Measurements from ENCODE around the gene CDK5RAP3. TPM values are rescaled to one million over a fixed set of nuclear protein-coding genes. Genes with fewer than 3 reads are reported as not detected.

Gene CDK5RAP3
- total RNA-seq, 4 donors from 2014 or later: 43.8 to 98.8 (median 63.8) TPM

DNA sequence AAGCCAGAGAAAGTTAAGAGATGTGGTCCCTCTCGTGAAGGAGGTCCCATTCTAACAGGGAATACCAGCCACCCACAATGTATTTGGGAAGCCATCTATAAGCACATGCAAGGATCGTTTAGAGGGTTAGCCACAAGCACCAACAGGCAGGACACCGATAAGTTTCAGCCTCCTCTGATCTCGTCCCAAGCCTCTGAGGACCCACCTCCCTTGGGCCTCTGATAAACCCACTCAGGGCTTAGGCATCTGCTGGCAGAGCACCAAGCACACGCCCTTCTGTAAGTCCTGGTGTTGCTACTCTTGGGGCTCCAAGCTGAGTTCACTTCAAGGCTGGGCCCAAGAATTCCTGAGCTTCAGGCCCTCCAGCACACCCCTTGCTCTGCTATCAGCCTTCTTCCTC, 35.0 kb upstream of the CDK5RAP3 start:
- no peaks in the 10 kb centered on the region for H3K9me3 ChIP-seq
- 60% methylated on average over 4 of the region's 5 CpGs; no CpG with 5 or more reads in 1 of the 2 donors for whole genome bisulfite sequencing, 2 donors (ENCODE audit: low coverage in 1 of 2)
- H3K4me3 ChIP-seq: no peak overlapping the region
- no peaks in the 10 kb centered on the region for H3K36me3 ChIP-seq
- H3K4me1 ChIP-seq: peaks cover 0 to 10% (median 4%) of the 10 kb centered on the region in 3 donors
- ATAC-seq: no peak
- no peak for TF ChIP-seq POLR2AphosphoS5 (IDR thresholded peaks at IDR 0.05)
- TF ChIP-seq POLR2A (IDR thresholded peaks at IDR 0.05): no peak
- no peak for TF ChIP-seq CTCF (IDR thresholded peaks at IDR 0.05)
- no peak for TF ChIP-seq EP300 (IDR thresholded peaks at IDR 0.05)
- H3K27ac ChIP-seq: no peak overlapping the region
- no peaks in the 10 kb centered on the region for H3K27me3 ChIP-seq

- Histone ChIP-seq H3K9me3 (no peaks in the 10 kb centered on the region), H3K4me3 (no peak overlapping the region), H3K27me3 (no peaks in the 10 kb centered on the region), H3K36me3 (no peaks in the 10 kb centered on the region), H3K4me1 (peaks cover 2 to 26% (median 13%) of the 10 kb centered on the region in 3 donors), H3K27ac (no peak overlapping the region)
- TF ChIP-seq CTCF (IDR thresholded peaks at IDR 0.05) (no peak), EP300 (IDR thresholded peaks at IDR 0.05) (no peak), POLR2AphosphoS5 (IDR thresholded peaks at IDR 0.05) (no peak), POLR2A (IDR thresholded peaks at IDR 0.05) (no peak)
- no peak for ATAC-seq
- WGBS, 2 donors (ENCODE audit: low coverage in 1 of 2): 90 to 100% methylated on average over 3 to 5 of the region's 5 CpGs
These were observed 33.0 kb upstream of the CDK5RAP3 start for GRCh38 chr17:47937941-47938340.

DNA sequence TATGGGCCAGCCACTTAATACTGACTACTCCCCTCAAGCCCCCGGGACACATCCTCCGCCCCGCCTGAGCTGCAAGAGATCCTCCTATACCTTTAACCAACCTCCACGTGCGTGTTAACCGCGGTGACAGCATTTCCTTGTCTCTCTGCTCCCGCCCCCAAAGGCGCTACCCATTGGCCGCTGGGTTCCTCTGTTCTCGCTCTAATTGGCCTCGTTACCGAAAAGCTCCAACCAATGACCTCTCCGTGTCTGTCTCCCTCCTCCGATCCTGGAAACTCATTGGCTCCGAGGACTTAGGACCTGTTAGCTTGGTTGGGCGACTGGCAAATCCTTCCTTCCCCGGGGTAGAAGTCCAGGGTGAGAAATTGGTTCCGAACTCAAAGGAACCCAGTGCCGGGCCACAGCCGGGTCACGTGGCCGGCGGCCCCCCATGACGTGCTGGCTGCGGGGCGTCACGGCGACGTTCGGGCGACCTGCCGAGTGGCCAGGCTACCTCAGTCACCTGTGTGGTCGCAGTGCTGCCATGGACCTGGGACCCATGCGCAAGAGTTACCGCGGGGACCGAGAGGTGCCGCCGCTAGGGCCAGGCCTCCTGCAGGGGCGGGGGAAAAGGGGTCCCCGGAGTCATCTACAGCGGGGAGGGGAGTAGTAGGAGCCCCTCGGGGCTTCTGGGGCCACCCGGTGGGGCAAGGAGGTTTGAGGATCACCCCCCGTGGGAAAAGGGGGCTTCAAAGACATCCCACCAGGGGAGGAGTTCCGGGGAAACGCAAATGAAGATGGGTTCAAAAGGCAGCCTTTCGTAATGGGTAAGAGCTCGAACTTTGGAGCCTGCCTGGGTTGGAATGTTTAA, 29.4 kb upstream of the CDK5RAP3 start, which contains the start of gene PNPO:
PNPO (plus strand) TSS at position 326 of the 850 bp plus-strand sequence; CDS start at position 431, 105 bp downstream.
- ATAC-seq: peak; percentile 99
- no peaks in the 10 kb centered on the region for H3K27me3 ChIP-seq

DNA sequence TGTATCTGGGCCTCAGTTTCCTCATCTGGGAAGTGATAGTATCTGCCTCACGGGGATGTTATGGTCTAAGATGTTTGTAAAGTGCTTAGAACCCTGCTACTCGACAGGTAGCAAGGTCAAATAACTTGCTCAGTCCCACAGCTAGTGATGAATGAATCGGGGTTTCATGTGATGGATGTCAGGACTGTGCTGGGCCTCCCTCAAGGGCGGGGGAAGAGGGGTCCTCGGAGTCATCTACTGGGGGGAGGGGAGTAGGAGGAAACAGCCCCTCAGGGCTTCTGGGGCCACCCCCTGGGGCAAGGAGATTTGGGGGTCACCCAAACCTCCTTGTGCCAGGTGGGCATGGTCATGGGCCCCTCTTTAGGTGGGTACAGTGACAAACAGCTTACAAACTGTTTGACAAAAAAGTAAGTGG, 28.8 kb upstream of the CDK5RAP3 start:
- H3K27me3 ChIP-seq: no peaks in the 10 kb centered on the region
- TF ChIP-seq POLR2AphosphoS5 (IDR thresholded peaks at IDR 0.05) (no peak), POLR2A (IDR thresholded peaks at IDR 0.05) (no peak), EP300 (IDR thresholded peaks at IDR 0.05) (no peak), CTCF (IDR thresholded peaks at IDR 0.05) (no peak)
- peaks cover 0 to 27% of the 10 kb centered on the region in 2 donors for H3K36me3 ChIP-seq
- H3K9me3 ChIP-seq: no peaks in the 10 kb centered on the region
- H3K4me1 ChIP-seq: peaks cover 2 to 48% (median 13%) of the 10 kb centered on the region in 3 donors
- peak overlapping the region in 3 of 4 donors; percentile 75 to 87 (median 84) for H3K27ac ChIP-seq
- ATAC-seq: no peak
- WGBS, 2 donors (ENCODE audit: low coverage in 1 of 2): 0 to 27% methylated on average over 2 to 3 of the region's 5 CpGs
- peak overlapping the region; percentile 76 to 94 for H3K4me3 ChIP-seq

More for the DNA sequence above, 29.4 kb upstream of the CDK5RAP3 start, which contains the start of gene PNPO:
- peak; percentile 50 to 53 for TF ChIP-seq POLR2A (IDR thresholded peaks at IDR 0.05)
- TF ChIP-seq CTCF (IDR thresholded peaks at IDR 0.05): peak in 1 of 4 experiments; percentile 14
- TF ChIP-seq EP300 (IDR thresholded peaks at IDR 0.05): no peak
- no peak for TF ChIP-seq POLR2AphosphoS5 (IDR thresholded peaks at IDR 0.05)
- H3K27ac ChIP-seq: peak within 1 kb of the TSS; percentile 54 to 87 (median 80)
- H3K9me3 ChIP-seq: no peaks in the 10 kb centered on the region
- peaks cover 0 to 25% of the 10 kb centered on the region in 2 donors for H3K36me3 ChIP-seq
- peak within 1 kb of the TSS; percentile 76 to 94 for H3K4me3 ChIP-seq
- WGBS, 2 donors (ENCODE audit: low coverage in 1 of 2): 0 to 2% methylated on average over 15 to 20 of the region's 50 CpGs
- H3K4me1 ChIP-seq: peaks cover 2 to 42% (median 13%) of the 10 kb centered on the region in 3 donors

Measured in gastroesophageal sphincter (tissue), 4 donors.